Measurements from ENCODE around the gene GSC2.

Gene GSC2

DNA sequence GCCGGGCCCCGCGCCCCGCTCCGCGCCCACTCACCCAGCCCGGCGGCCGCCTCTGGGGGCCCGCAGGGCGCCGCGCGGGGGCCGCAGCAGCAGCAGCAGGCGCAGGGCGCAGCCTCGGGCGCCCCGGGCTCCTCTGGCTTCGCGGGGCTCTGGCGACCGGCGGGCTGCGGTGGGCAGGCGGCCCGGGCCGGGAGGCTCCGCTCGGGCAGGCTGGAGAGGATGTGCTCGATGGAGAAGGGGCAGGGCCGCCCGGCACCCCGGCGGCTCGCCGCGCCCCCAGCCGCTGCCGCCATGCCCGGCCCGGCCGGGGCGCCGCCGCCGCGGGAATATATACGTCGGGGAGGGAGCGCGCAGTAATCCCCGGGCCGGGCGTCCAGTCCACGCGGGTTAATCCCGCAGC lies at the start of gene GSC2:
GSC2 (minus strand) TSS at position 302 of the 400 bp plus-strand sequence; CDS start at position 293, 9 bp downstream.
- DNase-seq = no peak

DNA sequence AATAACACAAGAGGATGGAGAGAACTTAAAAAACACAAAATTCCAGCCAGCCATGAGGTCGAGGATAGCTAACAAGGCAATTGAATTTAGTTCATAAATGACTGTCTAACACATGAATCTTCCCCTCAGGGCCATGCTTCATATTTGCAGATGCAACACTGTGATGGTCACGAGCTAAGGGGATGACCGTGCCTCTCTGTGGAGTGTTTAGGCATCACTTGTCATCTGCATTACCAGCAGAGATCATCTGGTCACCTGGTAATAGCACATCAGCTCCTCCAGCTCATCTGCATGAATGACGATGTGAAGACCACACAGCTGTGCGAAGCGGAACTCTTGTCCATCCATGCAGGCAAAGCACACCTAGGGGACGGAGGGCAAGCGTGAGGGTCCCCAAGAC lies 49.4 kb upstream of the GSC2 start:
- no peak for DNase-seq

DNA sequence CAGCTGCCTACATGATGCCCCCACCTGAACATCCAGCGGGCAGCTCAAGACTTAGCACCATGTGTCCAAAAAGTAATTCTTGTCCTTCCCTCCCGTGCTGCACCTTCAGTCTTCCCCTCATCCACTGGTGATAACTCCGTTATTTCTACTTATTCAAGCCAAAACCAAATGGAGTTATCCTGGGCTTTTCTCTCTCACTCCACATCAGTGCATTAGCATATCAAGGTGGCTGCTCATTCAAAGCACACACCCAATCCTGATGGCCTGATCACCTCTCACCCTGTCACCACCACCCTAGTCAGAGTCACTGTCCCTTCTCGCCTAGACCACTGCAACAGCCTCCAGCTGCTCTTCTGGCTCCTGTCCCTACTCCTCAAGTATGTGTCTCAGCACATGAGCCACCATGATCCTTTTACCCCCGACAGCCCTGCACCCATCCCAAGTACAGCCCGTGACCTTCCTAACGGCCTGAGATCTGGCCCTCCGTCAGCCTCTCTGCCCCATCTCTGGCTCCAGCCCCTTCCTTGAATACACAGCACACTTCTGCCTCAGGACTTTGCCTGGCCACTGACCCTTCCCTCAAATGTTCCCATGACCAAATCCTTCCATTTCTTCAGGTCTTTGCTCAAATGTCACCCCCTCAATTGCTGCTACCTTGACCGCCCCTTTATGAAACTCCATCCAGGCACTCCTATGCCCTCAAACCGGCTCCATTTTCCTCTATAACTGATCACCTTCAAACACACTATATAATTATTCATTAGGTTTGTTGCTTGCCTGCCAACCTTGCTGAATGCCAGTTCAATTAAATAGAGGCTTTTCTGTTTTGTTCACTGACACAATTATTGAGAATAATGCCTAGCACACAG lies 48.1 kb upstream of the GSC2 start:
- DNase-seq = no peak

DNA sequence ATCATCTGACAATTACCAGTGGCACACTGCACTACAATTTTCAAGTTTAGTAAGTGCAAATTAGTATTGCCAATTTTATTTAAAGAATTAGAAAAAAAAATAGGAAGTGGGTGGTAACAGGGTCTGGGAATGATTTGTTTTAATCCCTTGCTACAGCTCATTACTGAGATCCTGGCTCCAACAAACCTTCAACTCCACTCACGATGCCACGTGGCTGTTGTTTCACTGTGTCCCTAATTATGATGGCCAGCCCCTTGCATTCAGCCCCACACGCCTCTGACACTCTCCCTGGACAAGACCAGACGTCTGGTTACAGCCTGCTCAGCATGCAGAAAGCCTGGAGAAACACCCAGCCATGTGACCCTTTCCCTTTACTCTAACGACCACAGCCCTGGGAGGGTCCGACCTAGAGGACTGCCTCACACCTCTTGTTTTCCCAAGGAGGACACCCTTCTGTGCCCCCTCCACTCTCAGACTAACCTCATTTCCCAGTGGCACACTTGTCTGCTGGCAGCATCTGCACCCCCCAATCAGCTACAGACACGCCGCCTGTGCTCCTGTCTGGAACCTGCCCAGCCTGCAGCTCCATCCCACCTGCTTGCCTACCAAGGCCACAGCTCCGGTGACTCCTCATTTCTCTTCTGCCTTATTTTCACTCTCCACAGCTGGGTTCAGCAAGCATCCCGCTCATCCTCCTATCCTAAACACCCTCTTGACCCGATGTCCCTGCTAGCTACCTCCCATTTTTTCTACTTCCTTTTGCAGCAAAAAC lies 46.9 kb upstream of the GSC2 start:
- no peak for DNase-seq

- DNase-seq = no peak
These were observed 46.0 kb upstream of the GSC2 start for GRCh38 chr22:19195796-19196731.

DNA sequence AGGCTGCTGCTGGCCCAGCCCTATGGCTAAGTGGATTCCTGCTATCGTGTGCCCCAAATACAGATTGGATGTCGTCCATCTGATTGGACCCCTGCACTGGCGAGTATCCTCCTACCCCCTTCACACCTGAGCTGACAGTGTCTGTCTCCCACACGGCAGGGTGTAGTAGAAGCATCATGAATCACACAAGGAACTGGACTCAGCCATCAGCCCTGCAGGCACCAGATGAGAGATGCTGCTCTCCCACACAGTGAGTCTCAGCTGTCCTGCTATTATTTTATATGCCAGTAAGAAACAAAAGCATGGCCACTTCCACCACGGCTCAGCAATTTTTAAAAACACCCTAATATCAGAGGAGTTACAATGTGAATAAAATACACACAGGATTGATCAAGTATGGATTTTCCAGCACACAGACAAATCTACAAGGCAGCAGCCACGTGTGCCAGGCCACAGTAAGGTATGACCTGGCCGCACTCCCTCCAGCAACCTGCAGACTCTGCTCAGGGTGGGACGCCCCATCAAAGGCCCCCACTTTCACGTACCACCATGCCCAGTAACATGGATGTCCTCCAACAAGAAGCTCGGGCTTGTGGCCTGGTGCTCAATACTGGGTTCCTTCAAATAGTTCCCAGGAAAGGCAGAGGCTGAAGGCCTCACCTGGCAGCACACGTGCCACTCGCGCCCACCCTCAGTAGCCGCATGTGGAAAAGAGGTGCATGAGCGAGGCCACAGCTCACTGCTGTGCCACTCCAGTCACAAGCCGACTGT lies 44.9 kb upstream of the GSC2 start:
- DNase-seq = no peak

- no peak for DNase-seq
These were observed 43.8 kb upstream of the GSC2 start for GRCh38 chr22:19193879-19194278.

GRCh38 chr22:19187716-19188563 lies 37.8 kb upstream of the GSC2 start:
- no peak for DNase-seq

- DNase-seq = no peak
These were observed 34.3 kb upstream of the GSC2 start for GRCh38 chr22:19184276-19184997.

- DNase-seq = no peak
These were observed 33.1 kb upstream of the GSC2 start for GRCh38 chr22:19183216-19183615.

DNA sequence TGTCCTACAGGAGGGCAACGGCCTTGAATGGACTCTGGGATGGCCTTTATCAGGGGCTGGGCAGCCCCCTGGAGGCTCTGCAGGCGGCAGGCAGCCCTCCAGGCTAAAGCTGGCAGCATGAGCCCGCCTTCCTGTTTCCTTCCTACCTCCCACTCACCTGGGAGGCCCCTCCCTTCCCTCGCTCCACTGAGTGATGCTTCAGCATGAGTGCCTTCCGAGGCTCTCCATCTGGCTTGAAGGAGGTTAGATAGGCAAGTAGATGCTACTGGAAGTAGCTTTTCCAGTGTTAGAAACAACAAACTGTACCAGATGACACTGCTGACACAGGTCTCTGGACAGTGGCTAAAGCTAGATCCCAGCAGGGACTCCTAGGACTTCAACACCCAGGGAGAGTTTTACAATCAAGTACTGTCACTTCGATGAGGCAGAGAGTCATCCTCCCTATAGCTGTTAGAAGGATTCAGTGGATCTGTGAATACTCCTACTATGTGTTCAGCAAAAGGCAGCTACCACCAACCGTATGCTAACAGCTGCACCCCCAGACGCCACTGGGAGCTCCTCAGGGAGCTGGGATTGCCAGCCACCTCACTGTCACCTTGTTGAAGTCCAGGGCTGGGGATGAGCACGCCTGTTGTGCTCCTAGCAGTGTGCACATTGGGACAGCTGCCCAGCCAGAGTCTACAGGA lies 32.5 kb upstream of the GSC2 start:
- no peak for DNase-seq

- DNase-seq = no peak
These were observed 31.8 kb upstream of the GSC2 start for GRCh38 chr22:19181786-19182471.

- DNase-seq = no peak
These were observed 30.8 kb upstream of the GSC2 start for GRCh38 chr22:19180740-19181410.

DNA sequence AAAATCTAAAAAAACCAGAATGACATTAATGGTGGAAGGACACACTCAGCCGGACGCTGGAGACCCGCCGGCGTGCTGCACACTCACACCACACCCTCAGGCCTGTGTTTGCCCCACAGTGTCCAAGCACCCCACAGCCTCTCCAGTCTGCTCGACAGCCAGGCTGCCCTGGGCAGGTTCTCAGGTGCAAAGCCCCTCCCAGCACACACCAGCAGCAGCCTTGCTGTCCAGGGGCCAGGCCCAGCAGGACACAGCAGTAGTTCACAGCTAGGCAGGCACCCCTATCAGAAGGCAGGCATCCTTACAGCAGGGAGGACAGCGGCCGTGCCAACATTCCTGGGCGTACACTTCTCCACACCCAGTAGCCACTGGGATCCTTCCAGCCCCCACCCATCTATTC lies 30.1 kb upstream of the GSC2 start:
- DNase-seq = no peak

GRCh38 chr22:19179497-19180048 lies 29.5 kb upstream of the GSC2 start:
- DNase-seq = peak; percentile 61

GRCh38 chr22:19178657-19179496 lies 28.8 kb upstream of the GSC2 start, which contains the start of gene SLC25A1:
TSS of gene SLC25A1 (minus strand) at chr22:19178736. CDS start at chr22:19178673, 63 bp downstream.
- peak; percentile 61 for DNase-seq

GRCh38 chr22:19178065-19178656 lies 28.1 kb upstream of the GSC2 start:
- no peak for DNase-seq

Measured in amniotic stem cell (primary cell).